ENCODE measurements around the gene DERL3.

The DERL3 gene

DNA sequence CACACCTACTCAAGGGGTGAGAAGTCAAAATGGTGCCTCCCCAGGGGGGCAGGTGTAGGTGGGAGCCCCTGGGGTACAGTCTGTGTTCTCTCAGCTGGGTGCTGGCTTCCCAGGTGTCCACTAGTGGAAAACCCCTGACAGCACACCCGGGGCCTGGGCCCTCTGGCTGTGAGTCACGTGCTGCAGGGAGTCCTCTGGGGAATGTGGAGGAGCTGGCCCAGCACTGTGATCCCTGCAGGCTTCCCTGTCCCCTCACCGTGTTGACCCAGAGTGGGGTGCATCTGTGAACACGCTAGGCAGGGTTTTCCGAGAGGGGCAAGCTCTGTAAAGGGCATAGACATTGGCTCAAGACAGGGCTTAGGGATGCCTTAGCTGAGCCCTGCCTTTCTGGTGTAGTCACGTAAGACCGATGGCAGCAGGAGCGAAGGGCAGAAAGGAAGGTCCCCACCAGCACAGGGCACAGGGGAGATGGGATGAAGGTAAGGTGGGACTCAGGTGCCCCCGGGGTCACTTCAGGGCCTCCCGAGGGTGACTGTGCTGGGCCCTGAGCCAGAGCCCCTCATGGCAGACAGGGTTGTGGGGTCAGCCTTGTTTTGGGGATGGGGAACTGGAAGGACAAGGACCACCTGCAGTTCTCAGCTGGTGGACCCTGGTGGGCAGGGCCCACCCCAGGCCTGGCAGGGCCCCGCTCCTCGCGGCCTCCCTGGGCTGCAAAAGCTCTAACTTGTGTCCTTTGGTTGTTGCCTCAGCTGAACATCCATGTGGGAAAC is 14.1 kb downstream of the DERL3 start:
- no peak for DNase-seq (ENCODE audit: low read depth)

DNA sequence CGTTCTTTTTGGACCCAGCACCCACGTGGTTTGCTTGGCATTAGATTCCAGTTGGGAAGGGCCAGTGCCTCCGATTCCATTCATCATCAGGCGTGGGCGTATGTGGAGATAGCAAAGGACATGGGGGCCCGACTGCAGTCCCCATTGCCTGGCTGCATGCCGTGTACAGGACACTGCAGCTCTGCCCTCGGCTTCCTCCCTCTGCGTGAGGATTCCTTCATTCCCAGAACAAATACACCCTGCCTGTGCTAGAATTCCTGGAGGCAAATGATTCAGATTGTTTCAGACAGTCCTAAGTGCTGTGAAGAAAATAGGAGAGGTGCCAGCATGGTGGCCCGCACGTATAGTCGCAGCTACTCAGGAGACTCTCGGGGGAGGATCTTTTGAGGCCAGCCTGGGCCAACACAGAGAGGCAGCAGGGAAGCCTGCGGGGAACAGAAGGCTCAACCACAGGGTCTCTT is 15.4 kb downstream of the DERL3 start:
- no peak overlapping the region for H3K4me3 ChIP-seq (replicated peaks; ENCODE audit: low read depth, low read length)
- DNase-seq (ENCODE audit: low read depth): peak; percentile 20
- TF ChIP-seq, protein P1, sequence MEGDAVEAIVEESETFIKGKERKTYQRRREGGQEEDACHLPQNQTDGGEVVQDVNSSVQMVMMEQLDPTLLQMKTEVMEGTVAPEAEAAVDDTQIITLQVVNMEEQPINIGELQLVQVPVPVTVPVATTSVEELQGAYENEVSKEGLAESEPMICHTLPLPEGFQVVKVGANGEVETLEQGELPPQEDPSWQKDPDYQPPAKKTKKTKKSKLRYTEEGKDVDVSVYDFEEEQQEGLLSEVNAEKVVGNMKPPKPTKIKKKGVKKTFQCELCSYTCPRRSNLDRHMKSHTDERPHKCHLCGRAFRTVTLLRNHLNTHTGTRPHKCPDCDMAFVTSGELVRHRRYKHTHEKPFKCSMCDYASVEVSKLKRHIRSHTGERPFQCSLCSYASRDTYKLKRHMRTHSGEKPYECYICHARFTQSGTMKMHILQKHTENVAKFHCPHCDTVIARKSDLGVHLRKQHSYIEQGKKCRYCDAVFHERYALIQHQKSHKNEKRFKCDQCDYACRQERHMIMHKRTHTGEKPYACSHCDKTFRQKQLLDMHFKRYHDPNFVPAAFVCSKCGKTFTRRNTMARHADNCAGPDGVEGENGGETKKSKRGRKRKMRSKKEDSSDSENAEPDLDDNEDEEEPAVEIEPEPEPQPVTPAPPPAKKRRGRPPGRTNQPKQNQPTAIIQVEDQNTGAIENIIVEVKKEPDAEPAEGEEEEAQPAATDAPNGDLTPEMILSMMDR (IDR thresholded peaks at IDR 0.05; ENCODE audit: low read length, missing control alignments): no peak

More for the DNA sequence above, 14.1 kb downstream of the DERL3 start:
- TF ChIP-seq, protein P1 (IDR thresholded peaks at IDR 0.05; ENCODE audit: low read length, missing control alignments): no peak
- H3K4me3 ChIP-seq (replicated peaks; ENCODE audit: low read depth, low read length): no peak overlapping the region

DNA sequence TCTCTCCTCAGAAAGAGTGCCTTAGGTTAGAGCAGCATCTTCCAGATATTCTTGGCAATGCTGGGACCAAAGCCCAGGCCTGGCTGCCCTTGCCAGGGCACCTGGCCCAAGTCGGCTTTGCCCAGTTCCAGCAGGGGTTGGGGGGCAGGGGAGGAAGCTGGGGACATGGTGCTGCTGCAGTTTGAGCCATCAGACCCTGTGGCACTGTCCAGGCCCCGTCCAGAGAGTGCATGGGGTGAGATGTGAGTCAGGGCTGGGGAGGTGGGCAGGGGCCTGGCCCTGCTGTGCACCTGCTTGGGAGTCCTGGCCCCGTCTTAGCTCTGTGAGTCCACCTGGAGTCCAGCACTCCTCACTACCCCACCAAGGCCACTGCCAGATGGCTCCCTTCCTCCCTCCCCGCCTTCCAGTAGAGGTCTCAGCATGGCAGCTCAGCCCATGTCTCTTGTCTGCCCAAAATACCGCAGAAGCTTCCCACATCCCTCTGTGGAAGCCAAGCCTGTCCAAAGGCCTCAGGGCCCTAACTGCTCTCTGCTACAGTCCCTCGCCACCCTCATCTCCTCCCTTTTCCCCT is 16.6 kb downstream of the DERL3 start:
- TF ChIP-seq, protein P1 (IDR thresholded peaks at IDR 0.05; ENCODE audit: low read length, missing control alignments): no peak
- H3K4me3 ChIP-seq (replicated peaks; ENCODE audit: low read depth, low read length): no peak overlapping the region
- DNase-seq (ENCODE audit: low read depth): no peak

DNA sequence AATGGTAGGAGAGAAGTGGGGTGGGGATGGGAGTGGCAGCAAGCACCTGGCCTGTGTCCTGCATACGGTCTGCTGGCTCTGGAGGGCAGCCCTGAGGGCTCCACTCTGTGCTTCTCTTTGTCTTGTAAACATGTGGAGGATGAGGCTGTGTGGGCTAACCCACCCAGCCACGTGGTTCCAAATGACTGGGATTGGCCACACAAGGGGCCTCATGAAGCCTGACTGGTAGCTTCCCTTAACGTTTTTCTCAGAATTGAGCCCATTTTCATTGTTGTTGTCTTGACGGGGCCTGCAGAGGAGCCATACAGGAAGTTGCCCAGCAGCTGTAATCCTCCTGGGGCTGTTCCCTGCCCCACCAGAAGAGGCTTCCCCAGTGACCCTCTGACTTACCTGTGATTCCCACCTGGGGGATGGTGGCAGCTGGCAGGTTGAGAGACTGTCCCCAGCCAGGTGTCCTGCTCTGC is 18.0 kb downstream of the DERL3 start:
- no peak overlapping the region for H3K4me3 ChIP-seq (replicated peaks; ENCODE audit: low read depth, low read length)
- DNase-seq (ENCODE audit: low read depth): no peak
- TF ChIP-seq, protein P1 (IDR thresholded peaks at IDR 0.05; ENCODE audit: low read length, missing control alignments): no peak

DNA sequence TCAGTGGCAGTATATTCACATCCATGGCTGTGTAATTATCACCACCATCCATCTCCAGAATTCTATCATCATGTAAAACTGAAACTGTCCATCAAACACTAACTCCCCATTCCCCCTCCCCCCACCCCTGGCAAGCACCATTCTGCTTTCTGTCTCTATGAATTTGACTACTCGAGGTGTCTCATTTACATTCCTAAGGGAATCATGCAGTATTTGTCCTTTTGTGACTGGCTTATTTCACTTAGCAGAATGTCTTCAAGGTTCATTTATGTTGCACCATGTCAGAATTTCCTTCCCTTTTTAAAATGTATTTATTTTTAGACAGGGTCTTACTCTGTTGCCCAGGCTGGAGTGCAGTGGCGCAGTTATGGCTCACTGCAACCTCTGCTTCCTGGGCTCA is 20.3 kb downstream of the DERL3 start:
- TF ChIP-seq, protein P1 (IDR thresholded peaks at IDR 0.05; ENCODE audit: low read length, missing control alignments): no peak
- H3K4me3 ChIP-seq (replicated peaks; ENCODE audit: low read depth, low read length): no peak overlapping the region
- no peak for DNase-seq (ENCODE audit: low read depth)

DNA sequence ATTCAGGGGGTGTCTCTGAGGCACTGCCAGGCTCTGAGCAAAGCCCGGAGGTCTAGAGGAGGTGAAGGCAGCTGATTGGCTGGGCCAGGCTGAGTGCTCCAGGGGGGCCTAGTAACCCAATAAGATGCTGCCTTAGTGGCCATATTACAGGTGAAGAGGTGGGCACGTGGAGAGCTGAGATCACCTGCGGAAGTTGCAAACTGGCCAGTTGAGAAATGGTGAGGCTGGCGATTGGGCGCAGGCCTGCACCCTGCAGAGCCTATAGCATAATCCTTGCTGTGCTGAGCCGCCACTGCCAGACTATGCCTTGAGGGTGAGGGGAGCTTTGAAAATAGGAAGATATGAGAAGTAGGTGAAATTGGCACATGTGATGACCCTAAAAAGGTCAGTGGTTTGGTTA is 21.7 kb downstream of the DERL3 start:
- TF ChIP-seq, protein P1 (IDR thresholded peaks at IDR 0.05; ENCODE audit: low read length, missing control alignments): no peak
- no peak overlapping the region for H3K4me3 ChIP-seq (replicated peaks; ENCODE audit: low read depth, low read length)
- DNase-seq (ENCODE audit: low read depth): no peak

Measured in fibroblast of pulmonary artery (primary cell).